HEK293 (cell line): ENCODE measurements around the gene VPS13C.
"Not testable (repeated sequence)": the region's sequence is repeated elsewhere in the genome, so short reads cannot be mapped to it uniquely, and the experiment has no call there.

Experiments used
- CTCF ChIA-PET: fragments of 350-600 bp; formaldehyde crosslinking; extraction: SDS; loops from one replicate; lab custom pipeline; 2021; ENCODE audit warnings: antibody characterized with exemption; lab: Yijun Ruan, JAX
- POLR2A ChIA-PET: fragments of 300-600 bp; formaldehyde crosslinking; extraction: SDS; loops from one replicate; lab custom pipeline; 2020; ENCODE audit warnings: antibody characterized with exemption, inconsistent platforms; lab: Yijun Ruan, JAX
- H3K27ac ChIP-seq: fragments of 200-500 bp; sonication (Bioruptor generic); 2 replicates; pipeline ENCODE4 v1.5.1; 2014; ENCODE audit warnings: low read depth, low read length, control low read depth, inconsistent platforms; ENCODE audit errors: extremely low read depth
- H3K36me3 ChIP-seq, 2 experiments: fragments of 200-500 bp in 1 of 2; sonication (Bioruptor generic) in 1 of 2; 1 replicate in 1 of 2; 2 replicates in 1 of 2; pipeline ENCODE4 v1.5.1; 2014 to 2017; ENCODE audit warnings: inconsistent platforms in 2 of 2, low read length in 2 of 2; ENCODE audit not compliant: control insufficient read depth in 2 of 2, insufficient read depth in 1 of 2
- H3K4me1 ChIP-seq: fragments of 200-500 bp; sonication (Bioruptor generic); 2 replicates; pipeline ENCODE4 v1.5.1; 2014; ENCODE audit warnings: mild to moderate bottlenecking, low read length, inconsistent platforms; ENCODE audit not compliant: control insufficient read depth, insufficient read depth
- H3K4me3 ChIP-seq: 2 replicates; pipeline ENCODE4 v1.5.1; 2011; ENCODE audit warnings: low read depth, mild to moderate bottlenecking, control low read depth, low read length, moderate library complexity
- H3K9me3 ChIP-seq: fragments of 200-500 bp; sonication (Bioruptor generic); 2 replicates; pipeline ENCODE4 v1.5.1; 2014; ENCODE audit warnings: low read depth, low read length, inconsistent platforms; ENCODE audit not compliant: control insufficient read depth, insufficient read depth
- BCL11A ChIP-seq: fragments of 450-650 bp; formaldehyde crosslinking; IDR thresholded peaks from 2 replicates; pipeline ENCODE4 v1.5.1; 2016; ENCODE audit warnings: low read depth, missing biosample characterization, missing genetic modification characterization
- BCL11B ChIP-seq: fragments of 450-650 bp; formaldehyde crosslinking; IDR thresholded peaks from 2 replicates; pipeline ENCODE4 v1.5.1; 2016; ENCODE audit warnings: low read depth, missing biosample characterization, missing genetic modification characterization
- GFI1B ChIP-seq: fragments of 450-650 bp; formaldehyde crosslinking; IDR thresholded peaks from 2 replicates; pipeline ENCODE4 v1.5.1; 2016; ENCODE audit warnings: missing biosample characterization, missing genetic modification characterization
- IKZF3 ChIP-seq: fragments of 450-650 bp; IDR thresholded peaks from 2 replicates; pipeline ENCODE4 v1.5.0; 2018; ENCODE audit warnings: missing biosample characterization, mild to moderate bottlenecking, missing genetic modification characterization, moderate library complexity
- KLF9 ChIP-seq: fragments of 450-650 bp; formaldehyde crosslinking; IDR thresholded peaks from 2 replicates; pipeline ENCODE4 v1.5.1; 2016; ENCODE audit warnings: missing biosample characterization, missing genetic modification characterization, low read depth
- PBX3 ChIP-seq: sonication (generic); formaldehyde crosslinking; IDR thresholded peaks from 2 replicates; pipeline ENCODE4 v1.8.1; 2022; ENCODE audit warnings: mild to moderate bottlenecking, moderate library complexity, missing genetic modification reagents
- REPIN1 ChIP-seq: fragments of 450-650 bp; formaldehyde crosslinking; IDR thresholded peaks from 2 replicates; pipeline ENCODE4 v1.5.1; 2017; ENCODE audit warnings: missing biosample characterization, missing genetic modification characterization, low read depth
- SCRT1 ChIP-seq: fragments of 450-650 bp; formaldehyde crosslinking; IDR thresholded peaks from 2 replicates; pipeline ENCODE4 v1.5.1; 2016; ENCODE audit warnings: missing biosample characterization, missing genetic modification characterization, borderline replicate concordance
- TRIM28 ChIP-seq: IDR thresholded peaks from 2 replicates; pipeline ENCODE4 v1.6.1; 2011; ENCODE audit warnings: low read length, control low read depth, borderline replicate concordance
- YY1 ChIP-seq: fragments of 450-650 bp; formaldehyde crosslinking; IDR thresholded peaks from 2 replicates; pipeline ENCODE4 v1.5.1; 2018; ENCODE audit warnings: missing biosample characterization, missing genetic modification characterization
- ZBTB17 ChIP-seq: fragments of 450-650 bp; formaldehyde crosslinking; IDR thresholded peaks from 2 replicates; pipeline ENCODE4 v1.5.1; 2016; ENCODE audit warnings: missing biosample characterization, missing genetic modification characterization
- ZBTB48 ChIP-seq: fragments of 450-650 bp; formaldehyde crosslinking; IDR thresholded peaks from 2 replicates; pipeline ENCODE4 v1.5.1; 2016; ENCODE audit warnings: missing biosample characterization, missing genetic modification characterization
- ZFP3 ChIP-seq: fragments of 450-650 bp; formaldehyde crosslinking; IDR thresholded peaks from 2 replicates; pipeline ENCODE4 v1.5.1; 2016; ENCODE audit warnings: low read depth, missing biosample characterization, missing genetic modification characterization
- ZNF121 ChIP-seq: fragments of 450-650 bp; formaldehyde crosslinking; IDR thresholded peaks from 2 replicates; pipeline ENCODE4 v1.5.1; 2016; ENCODE audit warnings: missing biosample characterization, missing genetic modification characterization
- ZNF146 ChIP-seq: fragments of 450-650 bp; formaldehyde crosslinking; IDR thresholded peaks from 2 replicates; pipeline ENCODE4 v1.5.1; 2016; ENCODE audit warnings: missing biosample characterization, missing genetic modification characterization
- ZNF155 ChIP-seq: fragments of 450-650 bp; formaldehyde crosslinking; IDR thresholded peaks from 2 replicates; pipeline ENCODE4 v1.5.1; 2016; ENCODE audit warnings: missing biosample characterization, missing genetic modification characterization
- ZNF157 ChIP-seq: fragments of 450-650 bp; formaldehyde crosslinking; IDR thresholded peaks from 2 replicates; pipeline ENCODE4 v1.5.1; 2016; ENCODE audit warnings: missing biosample characterization, missing genetic modification characterization
- ZNF19 ChIP-seq: fragments of 450-650 bp; formaldehyde crosslinking; IDR thresholded peaks from 2 replicates; pipeline ENCODE4; 2016; ENCODE audit warnings: missing biosample characterization, missing genetic modification characterization, low read depth
- ZNF239 ChIP-seq: fragments of 450-650 bp; formaldehyde crosslinking; IDR thresholded peaks from 2 replicates; pipeline ENCODE4 v1.5.1; 2016; ENCODE audit warnings: missing biosample characterization, missing genetic modification characterization
- ZNF394 ChIP-seq: fragments of 450-650 bp; formaldehyde crosslinking; IDR thresholded peaks from 2 replicates; pipeline ENCODE4 v1.5.1; 2016; ENCODE audit warnings: missing biosample characterization, missing genetic modification characterization, mild to moderate bottlenecking, moderate library complexity, borderline replicate concordance
- ZNF501 ChIP-seq: fragments of 450-650 bp; formaldehyde crosslinking; IDR thresholded peaks from 2 replicates; pipeline ENCODE4 v1.5.1; 2016; ENCODE audit warnings: missing biosample characterization, missing genetic modification characterization
- ZNF610 ChIP-seq: fragments of 450-650 bp; formaldehyde crosslinking; IDR thresholded peaks from 2 replicates; pipeline ENCODE4 v1.5.1; 2016; ENCODE audit warnings: missing biosample characterization, missing genetic modification characterization, borderline replicate concordance
- ZNF621 ChIP-seq: fragments of 450-650 bp; formaldehyde crosslinking; IDR thresholded peaks from 2 replicates; pipeline ENCODE4 v1.5.1; 2017; ENCODE audit warnings: missing biosample characterization, missing genetic modification characterization
- ZNF645 ChIP-seq: fragments of 450-650 bp; formaldehyde crosslinking; IDR thresholded peaks from 2 replicates; pipeline ENCODE4; 2016; ENCODE audit warnings: missing biosample characterization, missing genetic modification characterization
- ZNF658 ChIP-seq: fragments of 450-650 bp; formaldehyde crosslinking; IDR thresholded peaks from 2 replicates; pipeline ENCODE4; 2016; ENCODE audit warnings: missing biosample characterization, missing genetic modification characterization
- ZNF747 ChIP-seq: fragments of 450-650 bp; formaldehyde crosslinking; IDR thresholded peaks from 2 replicates; pipeline ENCODE4 v1.5.1; 2016; ENCODE audit warnings: missing biosample characterization, missing genetic modification characterization
- ZNF791 ChIP-seq: fragments of 450-650 bp; formaldehyde crosslinking; IDR thresholded peaks from 2 replicates; pipeline ENCODE4 v1.5.1; 2016; ENCODE audit warnings: missing biosample characterization, missing genetic modification characterization

VPS13C gene

GRCh38 chr15:62021991-62022600 lies 38.2 kb downstream of the VPS13C start:
- POLR2A ChIA-PET = no interaction called here

DNA sequence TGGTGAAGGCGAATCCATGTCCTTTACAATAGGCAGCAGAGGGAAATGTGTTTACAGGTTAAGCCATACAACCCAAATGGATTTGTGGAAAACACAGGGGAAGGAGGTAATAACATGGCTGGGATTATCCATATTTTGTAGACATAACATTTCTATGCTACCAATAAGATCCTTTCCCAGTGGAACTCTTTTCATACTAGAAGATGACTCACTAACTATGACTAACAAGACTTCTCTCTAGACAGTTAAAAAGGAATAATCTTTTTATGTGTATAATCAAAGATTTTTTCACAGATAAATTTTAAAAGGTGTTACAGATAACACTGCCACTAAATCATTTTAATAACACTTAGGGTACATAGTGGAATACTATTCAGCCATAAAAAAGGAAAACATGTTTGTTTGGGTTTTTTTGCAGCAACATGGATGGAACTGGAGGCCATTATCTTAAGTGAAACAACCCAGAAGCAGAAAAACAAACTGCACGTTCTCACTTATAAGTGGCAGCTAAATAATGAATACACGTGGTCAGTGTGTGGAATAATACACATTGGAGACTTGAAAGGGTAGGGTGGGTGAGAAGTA lies 39.6 kb downstream of the VPS13C start:
- CTCF ChIA-PET = no interaction called here
- TF ChIP-seq ZBTB48 (tag by site-specific recombination) (no peak), BCL11A (tag by site-specific recombination) (no peak), GFI1B (tag by site-specific recombination) (no peak), ZNF747 (no peak), ZNF146 (tag by site-specific recombination) (peak; percentile 26; the same call in 1 of the 2 replicates), REPIN1 (tag by site-specific recombination) (no peak)
- no peak overlapping the region for H3K4me3 ChIP-seq
- H3K9me3 ChIP-seq = no peaks in the 10 kb centered on the region
- H3K36me3 ChIP-seq = peaks cover 0 to 7% of the 10 kb centered on the region in 2 experiments; a peak in 1 of 3 replicates
- POLR2A ChIA-PET = no interaction called here
- no peak overlapping the region for H3K27ac ChIP-seq
- no peaks in the 10 kb centered on the region for H3K4me1 ChIP-seq

More at GRCh38 chr15:62021991-62022600, 38.2 kb downstream of the VPS13C start:
- Histone ChIP-seq H3K36me3 (peaks cover 0 to 7% of the 10 kb centered on the region in 2 experiments; a peak in 1 of 3 replicates), H3K4me1 (no peaks in the 10 kb centered on the region), H3K4me3 (no peak overlapping the region), H3K27ac (no peak overlapping the region), H3K9me3 (no peaks in the 10 kb centered on the region)
- CTCF ChIA-PET = interaction anchor here (1.2 kb wide), 1 partner anchor 9 kb away, joined by 3 read pairs; no protein-coding TSS in a partner anchor
- no peak for TF ChIP-seq ZNF155 (tag by site-specific recombination)
- TF ChIP-seq ZBTB17 (tag by site-specific recombination) = no peak
- TF ChIP-seq ZNF157 (tag by site-specific recombination) = no peak
- TF ChIP-seq ZNF658 (tag by site-specific recombination) = no peak
- no peak for TF ChIP-seq ZNF146 (tag by site-specific recombination)

DNA sequence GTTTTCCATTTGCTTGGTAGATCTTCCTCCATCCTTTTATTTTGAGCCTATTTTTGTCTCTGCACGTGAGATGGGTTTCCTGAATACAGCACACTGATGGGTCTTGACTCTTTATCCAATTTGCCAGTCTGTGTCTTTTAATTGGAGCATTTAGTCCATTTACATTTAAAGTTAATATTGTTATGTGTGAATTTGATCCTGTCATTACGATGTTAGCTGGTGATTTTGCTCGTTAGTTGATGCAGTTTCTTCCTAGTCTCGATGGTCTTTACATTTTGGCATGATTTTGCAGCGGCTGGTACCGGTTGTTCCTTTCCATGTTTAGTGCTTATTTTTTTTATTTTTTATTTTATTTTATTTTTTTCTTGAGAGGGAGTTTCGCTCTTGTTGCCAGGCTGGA lies 54.9 kb downstream of the VPS13C start:
- POLR2A ChIA-PET, H3K9me3 ChIP-seq, H3K4me1 ChIP-seq, H3K27ac ChIP-seq, H3K4me3 ChIP-seq, CTCF ChIA-PET: not testable (repeated sequence)
- peaks cover 0 to 19% of the 10 kb centered on the region in 2 experiments for H3K36me3 ChIP-seq

DNA sequence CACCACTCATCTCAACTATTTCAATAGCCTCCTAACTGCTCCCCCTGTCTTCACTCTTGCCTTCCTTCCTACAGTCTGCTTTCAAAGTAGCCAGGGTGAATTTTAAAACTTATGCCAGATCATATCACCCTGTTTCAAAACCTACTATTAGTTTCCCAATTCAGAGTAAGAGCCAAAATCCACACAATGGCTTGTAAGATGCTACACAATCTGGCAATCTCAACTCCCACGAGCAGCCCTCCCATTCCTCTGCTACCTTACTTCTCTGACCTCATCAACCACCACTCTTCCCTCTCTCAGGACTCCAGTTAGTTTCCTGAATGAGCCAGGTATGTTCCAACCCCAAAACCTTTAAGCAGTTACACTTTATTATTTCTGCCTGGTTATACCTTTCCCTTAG lies 62.5 kb downstream of the VPS13C start:
- Histone ChIP-seq H3K4me3 (no peak overlapping the region), H3K4me1 (no peaks in the 10 kb centered on the region), H3K9me3 (no peaks in the 10 kb centered on the region), H3K36me3 (peaks cover 0 to 3% of the 10 kb centered on the region in 2 experiments; a peak in 1 of 3 replicates), H3K27ac (no peak overlapping the region)
- ChIA-PET CTCF (no interaction called here), POLR2A (no interaction called here)
- no peak for TF ChIP-seq GFI1B (tag by site-specific recombination)
- TF ChIP-seq ZNF610 (tag by site-specific recombination) = no peak
- TF ChIP-seq PBX3 (CRISPR knock-in tag) = no peak
- no peak for TF ChIP-seq ZNF394 (tag by site-specific recombination)
- no peak for TF ChIP-seq BCL11B (tag by site-specific recombination)
- TF ChIP-seq ZNF645 (tag by site-specific recombination) = no peak
- TF ChIP-seq ZNF621 = no peak
- TF ChIP-seq ZNF501 = no peak
- TF ChIP-seq SCRT1 = no peak
- TF ChIP-seq YY1 (tag by site-specific recombination) = no peak
- no peak for TF ChIP-seq IKZF3 (tag by site-specific recombination)
- TF ChIP-seq ZNF239 (tag by site-specific recombination) = no peak
- TF ChIP-seq ZNF791 (tag by site-specific recombination) = no peak
- TF ChIP-seq ZNF19 (tag by site-specific recombination) = no peak
- no peak for TF ChIP-seq ZFP3
- no peak for TF ChIP-seq ZNF121 (tag by site-specific recombination)
- TF ChIP-seq KLF9 (tag by site-specific recombination) = no peak
- no peak for TF ChIP-seq TRIM28
